Parathyroid adenoma (tissue), 2 donors: ENCODE data around the gene P2RX4.
"Not testable (repeated sequence)": the region's sequence is repeated elsewhere in the genome, so short reads cannot be mapped to it uniquely, and the experiment has no call there.

Experiments used
- H2AFZ ChIP-seq: fragments of 300-600 bp; sonication (generic); one replicate; pipeline ENCODE4 v1.7.0; 2017; ENCODE audit warnings: antibody characterized with exemption, mild to moderate bottlenecking
- H3K27ac ChIP-seq: fragments of 300-600 bp; sonication (generic); one replicate; pipeline ENCODE4 v1.7.0; 2017
- H3K27me3 ChIP-seq: fragments of 300-600 bp; sonication (generic); one replicate; pipeline ENCODE4 v1.7.0; 2017; ENCODE audit warnings: low read length; ENCODE audit not compliant: control insufficient read depth, insufficient read depth
- H3K36me3 ChIP-seq: fragments of 300-600 bp; sonication (generic); one replicate; pipeline ENCODE4 v1.7.0; 2017; ENCODE audit warnings: low read length; ENCODE audit not compliant: control insufficient read depth, insufficient read depth
- H3K4me1 ChIP-seq: fragments of 300-600 bp; sonication (generic); one replicate; pipeline ENCODE4 v1.7.0; 2017; ENCODE audit warnings: control low read depth
- H3K4me2 ChIP-seq: fragments of 300-600 bp; sonication (generic); one replicate; pipeline ENCODE4 v1.7.0; 2017; ENCODE audit warnings: low read length
- H3K4me3 ChIP-seq: fragments of 300-600 bp; sonication (generic); one replicate; pipeline ENCODE4 v1.7.0; 2017; ENCODE audit warnings: low read depth, low read length
- H3K79me2 ChIP-seq: fragments of 300-600 bp; sonication (generic); one replicate; pipeline ENCODE4 v1.7.0; 2017; ENCODE audit warnings: control low read depth
- H3K9ac ChIP-seq: fragments of 300-600 bp; sonication (generic); one replicate; pipeline ENCODE4 v1.7.0; 2017; ENCODE audit warnings: mild to moderate bottlenecking
- H3K9me3 ChIP-seq: fragments of 300-600 bp; sonication (generic); one replicate; pipeline ENCODE4 v1.7.0; 2017; ENCODE audit warnings: low read length; ENCODE audit not compliant: control insufficient read depth
- CTCF ChIP-seq: fragments of 300-600 bp; sonication (generic); IDR thresholded peaks from one replicate; pipeline ENCODE4 v1.7.0; 2017; ENCODE audit warnings: antibody characterized with exemption, mild to moderate bottlenecking
- donor health status: primary hyperparathyroidism.

The P2RX4 gene

DNA sequence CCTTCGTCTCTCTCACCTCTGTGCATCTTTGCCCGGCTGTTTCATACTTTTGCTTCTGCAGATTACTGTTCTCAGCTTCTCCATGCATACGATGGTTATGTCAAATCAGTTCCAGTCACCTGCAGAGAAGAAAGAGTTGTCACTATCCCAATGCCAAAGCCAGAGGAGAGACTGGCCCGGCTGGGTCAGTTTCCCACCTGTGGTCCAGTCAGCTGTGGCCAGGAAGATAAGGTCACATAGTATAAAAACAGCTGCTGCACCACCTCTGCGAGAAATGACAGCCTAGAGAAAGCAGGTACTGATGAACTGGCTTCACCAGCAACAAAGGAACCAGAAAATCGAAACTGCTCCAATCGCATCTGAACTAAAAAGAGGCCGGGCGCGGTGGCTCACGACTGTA, 6.4 kb upstream of the P2RX4 start:
- H3K9me3 ChIP-seq = no peaks in the 10 kb centered on the region
- no peak overlapping the region for H3K4me3 ChIP-seq
- no peak overlapping the region for H3K4me2 ChIP-seq
- no peak overlapping the region for H3K9ac ChIP-seq
- H2AFZ ChIP-seq = no peak overlapping the region
- H3K27ac ChIP-seq = no peak overlapping the region
- H3K79me2 ChIP-seq = no peaks in the 10 kb centered on the region
- H3K4me1 ChIP-seq = no peaks in the 10 kb centered on the region
- H3K36me3 ChIP-seq = no peaks in the 10 kb centered on the region
- H3K27me3 ChIP-seq = no peaks in the 10 kb centered on the region
- no peak for TF ChIP-seq CTCF

- no peaks in the 10 kb centered on the region for H3K36me3 ChIP-seq
- no peak overlapping the region for H3K27ac ChIP-seq
- H3K4me2 ChIP-seq = no peak overlapping the region
- no peak overlapping the region for H2AFZ ChIP-seq
- H3K9me3 ChIP-seq = no peaks in the 10 kb centered on the region
- no peak for TF ChIP-seq CTCF
- H3K4me3 ChIP-seq = no peak overlapping the region
- no peak overlapping the region for H3K9ac ChIP-seq
- H3K79me2 ChIP-seq = no peaks in the 10 kb centered on the region
- no peaks in the 10 kb centered on the region for H3K4me1 ChIP-seq
- no peaks in the 10 kb centered on the region for H3K27me3 ChIP-seq
Measured at GRCh38 chr12:121205491-121205890, 4.4 kb upstream of the P2RX4 start.

- not testable (repeated sequence) for H3K4me3 ChIP-seq
Measured at GRCh38 chr12:121208571-121208970, 1.4 kb upstream of the P2RX4 start.

DNA sequence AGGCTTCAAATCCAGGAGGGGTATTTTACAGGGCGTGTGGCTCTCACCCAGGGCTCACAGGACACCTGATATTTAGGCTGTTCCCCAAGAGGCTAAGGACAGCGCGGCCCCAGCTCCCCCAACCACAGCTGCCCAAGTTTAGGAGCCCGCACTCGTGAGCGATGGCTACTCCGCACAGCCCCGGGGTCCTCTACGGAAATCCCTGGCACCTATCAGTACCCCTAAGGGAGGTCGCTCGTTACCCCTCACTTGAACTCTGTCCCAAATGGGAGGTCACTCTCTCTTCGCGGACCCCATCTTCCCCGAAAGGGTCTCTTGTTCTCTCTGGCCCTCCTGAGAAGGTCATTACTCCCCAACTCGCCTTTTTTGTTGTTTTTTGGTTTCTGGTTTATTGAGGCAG, 708 bp upstream of the P2RX4 start:
- Histone ChIP-seq H3K9ac (no peak overlapping the region), H3K27me3 (no peaks in the 10 kb centered on the region)
- TF ChIP-seq CTCF = no peak

More at GRCh38 chr12:121208571-121208970, 1.4 kb upstream of the P2RX4 start:
- H3K9ac ChIP-seq, H3K36me3 ChIP-seq, H2AFZ ChIP-seq, H3K79me2 ChIP-seq, H3K4me1 ChIP-seq, H3K27me3 ChIP-seq, H3K27ac ChIP-seq, H3K4me2 ChIP-seq, H3K9me3 ChIP-seq: not testable (repeated sequence)

DNA sequence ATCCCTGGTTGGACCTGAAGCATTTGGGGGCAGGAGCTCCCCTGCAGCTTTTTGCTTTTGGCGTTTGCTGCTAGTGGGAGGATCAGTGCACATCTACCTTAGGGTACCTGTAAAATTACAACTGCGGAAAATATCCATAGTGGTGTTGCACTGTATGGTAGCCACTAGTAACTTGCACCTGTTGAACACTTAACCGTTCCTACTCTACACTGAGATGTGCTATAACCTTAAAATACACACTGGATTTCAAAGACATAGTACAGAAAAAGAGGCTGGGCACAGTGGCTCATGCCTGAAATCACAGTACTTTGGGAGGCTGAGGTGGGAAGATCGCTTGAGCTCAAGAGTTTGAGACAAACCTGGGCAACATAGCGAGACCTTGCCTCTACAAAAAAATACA, 2.9 kb downstream of the P2RX4 start:
- Histone ChIP-seq H3K36me3 (no peaks in the 10 kb centered on the region), H3K4me2 (no peak overlapping the region), H3K27ac (no peak overlapping the region), H3K9ac (no peak overlapping the region), H3K79me2 (no peaks in the 10 kb centered on the region), H3K9me3 (no peaks in the 10 kb centered on the region), H3K27me3 (no peaks in the 10 kb centered on the region), H3K4me3 (no peak overlapping the region), H3K4me1 (peaks cover 4% of the 10 kb centered on the region), H2AFZ (no peak overlapping the region)
- no peak for TF ChIP-seq CTCF

More for the DNA sequence above, 708 bp upstream of the P2RX4 start:
- no peaks in the 10 kb centered on the region for H3K79me2 ChIP-seq
- no peaks in the 10 kb centered on the region for H3K9me3 ChIP-seq
- no peak overlapping the region for H3K4me3 ChIP-seq
- H3K27ac ChIP-seq = peak overlapping the region; percentile 82
- peak overlapping the region; percentile 79 for H3K4me2 ChIP-seq
- no peaks in the 10 kb centered on the region for H3K4me1 ChIP-seq
- H3K36me3 ChIP-seq = no peaks in the 10 kb centered on the region
- peak overlapping the region; percentile 98 for H2AFZ ChIP-seq
